Neural progenitor cell (in vitro differentiated cells): ENCODE results near the gene LRRC34.

Source experiments
- EZH2 ChIP-seq: fragments of 200-600 bp; sonication (generic); IDR thresholded peaks from 2 replicates; pipeline ENCODE4 v1.6.1; 2017; ENCODE audit warnings: antibody characterized with exemption, mild to moderate bottlenecking, moderate library complexity
- EZH2phosphoT487 ChIP-seq: fragments of 200-600 bp; sonication (generic); IDR thresholded peaks from 2 replicates; pipeline ENCODE4 v1.6.1; 2017; ENCODE audit warnings: antibody characterized with exemption
- TF ChIP-seq, protein P1 (sequence below): fragments of 200-600 bp; sonication (generic); IDR thresholded peaks from 2 replicates; pipeline ENCODE4 v1.5.1; 2017; ENCODE audit warnings: antibody characterized with exemption, mild to moderate bottlenecking

DNA sequence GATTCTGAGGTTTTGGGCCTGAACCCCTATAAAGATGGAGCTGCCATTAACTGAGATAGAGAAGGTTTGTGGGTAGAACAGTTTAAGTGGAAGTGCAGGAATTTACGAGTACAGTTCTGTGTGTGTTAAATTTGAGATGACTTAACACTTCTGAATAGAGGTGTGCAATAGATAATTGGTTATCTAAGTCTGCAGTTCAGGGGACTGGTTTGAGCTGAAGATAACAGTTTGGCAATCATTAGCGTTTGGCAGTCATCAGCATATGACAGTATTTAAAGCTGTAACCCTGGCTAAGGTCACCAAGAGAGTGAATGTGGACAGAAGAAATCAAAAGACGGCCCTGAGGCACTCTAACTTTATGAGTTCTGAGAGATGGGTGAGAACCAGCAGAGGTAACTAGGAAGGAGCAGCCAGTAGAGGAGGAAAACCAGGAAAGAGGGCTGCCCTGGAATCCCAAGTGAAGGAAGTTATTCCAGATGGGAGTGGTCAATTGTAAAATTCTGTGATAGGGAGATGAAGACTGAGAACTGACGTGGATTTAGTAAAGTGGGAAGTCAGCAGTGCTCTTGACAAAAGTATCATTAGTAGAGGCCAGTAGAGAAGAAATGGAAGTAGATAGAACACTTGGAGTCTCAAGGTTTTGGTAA lies 31.4 kb downstream of the LRRC34 start:
- TF ChIP-seq, protein P1, sequence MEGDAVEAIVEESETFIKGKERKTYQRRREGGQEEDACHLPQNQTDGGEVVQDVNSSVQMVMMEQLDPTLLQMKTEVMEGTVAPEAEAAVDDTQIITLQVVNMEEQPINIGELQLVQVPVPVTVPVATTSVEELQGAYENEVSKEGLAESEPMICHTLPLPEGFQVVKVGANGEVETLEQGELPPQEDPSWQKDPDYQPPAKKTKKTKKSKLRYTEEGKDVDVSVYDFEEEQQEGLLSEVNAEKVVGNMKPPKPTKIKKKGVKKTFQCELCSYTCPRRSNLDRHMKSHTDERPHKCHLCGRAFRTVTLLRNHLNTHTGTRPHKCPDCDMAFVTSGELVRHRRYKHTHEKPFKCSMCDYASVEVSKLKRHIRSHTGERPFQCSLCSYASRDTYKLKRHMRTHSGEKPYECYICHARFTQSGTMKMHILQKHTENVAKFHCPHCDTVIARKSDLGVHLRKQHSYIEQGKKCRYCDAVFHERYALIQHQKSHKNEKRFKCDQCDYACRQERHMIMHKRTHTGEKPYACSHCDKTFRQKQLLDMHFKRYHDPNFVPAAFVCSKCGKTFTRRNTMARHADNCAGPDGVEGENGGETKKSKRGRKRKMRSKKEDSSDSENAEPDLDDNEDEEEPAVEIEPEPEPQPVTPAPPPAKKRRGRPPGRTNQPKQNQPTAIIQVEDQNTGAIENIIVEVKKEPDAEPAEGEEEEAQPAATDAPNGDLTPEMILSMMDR, result no peak
- TF ChIP-seq EZH2 (no peak), EZH2phosphoT487 (no peak)
